D341Med (cell line): ENCODE measurements around the gene RAD51B.

Experiments
- DNase-seq: peaks from one replicate; pipeline ENCODE4 v3.0.0; 2012; ENCODE audit warnings: low spot score

The RAD51B gene

DNA sequence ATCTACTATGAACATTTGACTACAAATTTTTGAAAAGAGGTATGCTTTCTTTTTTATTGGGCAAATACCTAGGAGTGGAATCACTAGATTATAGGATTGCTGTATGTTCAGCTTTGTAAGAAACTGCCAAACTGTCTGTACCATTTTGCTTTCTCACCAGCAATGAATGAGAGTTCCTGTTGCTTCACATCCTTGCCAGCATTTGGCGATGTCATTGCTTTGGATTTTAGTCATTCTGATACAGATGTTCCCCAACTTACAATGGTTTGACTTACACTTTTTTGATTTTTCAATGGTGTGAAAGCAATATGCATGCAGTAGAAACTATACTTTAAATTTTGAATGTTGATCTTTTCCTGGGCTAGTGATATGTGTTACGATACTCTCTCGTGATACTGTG is 328.7 kb downstream of the RAD51B start:
- DNase-seq, result no peak

DNA sequence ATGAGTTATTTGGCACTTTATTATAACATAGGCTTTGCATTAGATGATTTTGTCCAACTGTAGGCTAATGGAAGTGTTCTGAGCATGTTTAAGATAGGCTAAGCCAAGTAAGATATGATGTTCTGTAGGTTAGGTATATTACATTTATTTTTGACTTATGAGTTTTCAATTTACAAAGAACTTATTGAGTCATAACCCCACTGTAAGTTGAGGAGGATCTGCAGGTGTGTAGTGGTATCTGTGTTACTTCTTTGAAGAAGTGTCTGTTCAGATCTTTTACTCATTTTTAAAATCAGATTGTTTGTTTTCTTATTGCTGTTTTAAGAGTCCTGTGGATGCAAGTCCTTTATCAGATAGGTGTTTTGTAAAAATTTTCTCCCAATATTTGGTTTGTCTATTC is 329.2 kb downstream of the RAD51B start:
- no peak for DNase-seq

GRCh38 chr14:68153275-68153674 is 333.7 kb downstream of the RAD51B start:
- no peak for DNase-seq

- DNase-seq, result no peak
Observed at GRCh38 chr14:68154275-68154674, 334.7 kb downstream of the RAD51B start.

DNA sequence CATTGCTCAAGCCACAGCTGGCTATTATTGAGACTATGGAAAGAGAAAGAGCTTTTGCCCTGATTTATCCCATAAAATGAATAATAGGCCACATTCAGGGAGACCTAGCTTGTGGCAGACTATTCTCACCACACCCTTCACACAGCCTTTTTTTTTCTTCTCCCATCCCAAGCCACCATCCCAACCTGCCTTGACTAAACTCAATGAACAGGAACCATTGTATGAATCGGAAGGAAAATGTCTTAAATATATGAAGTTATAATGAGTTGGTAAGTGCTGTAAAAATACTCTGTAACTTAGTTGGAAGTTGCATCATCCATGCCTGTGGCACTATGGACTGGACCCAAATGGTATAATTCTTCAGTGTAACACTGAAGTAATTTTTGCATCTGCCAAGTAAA is 338.4 kb downstream of the RAD51B start:
- DNase-seq, result no peak

- no peak for DNase-seq
Observed at GRCh38 chr14:68158640-68159039, 339.1 kb downstream of the RAD51B start.

DNA sequence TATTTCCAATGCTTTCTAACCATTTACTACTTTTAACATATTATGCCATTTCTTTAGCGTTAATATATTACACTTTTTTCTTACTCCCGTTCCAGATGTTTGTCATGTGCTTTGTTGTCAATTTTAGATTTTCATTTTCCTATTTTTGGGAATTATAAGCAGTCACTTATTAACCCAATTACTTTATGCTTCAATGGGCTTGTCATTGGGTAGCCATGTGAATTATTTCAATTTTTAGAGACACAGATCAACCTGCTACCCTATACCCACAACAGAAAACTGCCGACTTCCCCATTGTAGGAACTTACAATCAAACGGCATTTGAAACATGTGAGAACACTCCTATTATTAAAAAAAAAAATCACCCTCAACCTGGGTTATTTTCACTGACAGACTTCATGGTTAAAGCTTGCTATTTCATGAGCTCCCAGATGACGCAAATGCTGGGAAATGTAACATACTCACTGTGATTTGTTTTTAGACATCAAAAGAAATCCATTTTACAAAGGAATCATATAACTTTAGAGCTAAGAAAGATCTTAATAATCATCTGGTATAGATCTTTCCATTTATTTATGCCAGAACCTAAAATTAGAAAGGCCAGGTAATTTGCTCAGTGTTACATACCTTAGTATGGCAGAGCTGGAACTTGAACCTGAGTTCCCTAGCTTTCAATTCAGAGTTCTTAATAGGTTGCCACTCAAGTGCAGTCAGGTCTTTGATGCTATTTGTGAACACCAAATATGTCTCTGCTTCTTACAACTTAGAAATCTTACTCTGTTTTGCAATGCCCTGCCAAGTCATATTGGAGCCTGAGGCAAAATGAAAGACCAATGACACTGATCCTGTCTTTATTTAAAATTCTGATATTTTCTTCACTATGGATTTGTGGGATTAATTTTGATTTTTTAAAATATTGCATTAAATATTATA is 340.4 kb downstream of the RAD51B start:
- DNase-seq, result no peak

DNA sequence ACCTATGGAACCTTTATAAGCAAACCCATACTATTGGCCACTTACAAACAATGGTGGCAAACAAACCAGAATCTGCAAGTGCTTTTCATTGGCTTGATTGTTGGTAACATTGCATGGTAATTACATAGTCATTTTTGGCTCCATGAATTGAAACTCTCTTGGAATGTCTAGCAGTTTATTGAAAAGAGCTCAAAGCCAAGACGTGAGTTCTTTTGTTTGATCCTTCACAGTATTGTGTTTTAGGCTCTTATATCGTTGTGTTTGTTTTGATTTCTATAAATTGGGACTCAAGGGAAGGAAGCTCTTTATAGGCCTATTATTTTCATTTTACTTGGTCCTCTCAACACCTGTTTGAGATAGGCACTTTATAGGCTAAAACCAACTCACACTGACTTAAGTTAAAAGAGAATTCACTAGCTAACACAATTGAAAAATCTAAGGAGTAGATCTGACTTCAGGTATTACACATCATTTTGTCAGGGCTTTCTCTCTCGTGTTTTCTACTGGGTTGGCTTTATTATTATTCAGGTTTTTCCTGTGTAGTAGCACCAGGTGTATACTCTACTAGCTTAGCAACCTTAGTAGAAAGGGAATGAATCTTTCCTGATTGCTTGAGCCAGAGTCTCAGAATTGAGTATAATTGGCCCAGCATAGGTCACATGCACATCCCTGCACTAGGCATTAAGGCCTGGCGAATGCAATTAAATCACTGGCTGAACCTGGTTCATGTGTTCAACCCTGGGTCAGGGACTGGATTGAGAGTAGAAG is 341.4 kb downstream of the RAD51B start:
- no peak for DNase-seq

DNA sequence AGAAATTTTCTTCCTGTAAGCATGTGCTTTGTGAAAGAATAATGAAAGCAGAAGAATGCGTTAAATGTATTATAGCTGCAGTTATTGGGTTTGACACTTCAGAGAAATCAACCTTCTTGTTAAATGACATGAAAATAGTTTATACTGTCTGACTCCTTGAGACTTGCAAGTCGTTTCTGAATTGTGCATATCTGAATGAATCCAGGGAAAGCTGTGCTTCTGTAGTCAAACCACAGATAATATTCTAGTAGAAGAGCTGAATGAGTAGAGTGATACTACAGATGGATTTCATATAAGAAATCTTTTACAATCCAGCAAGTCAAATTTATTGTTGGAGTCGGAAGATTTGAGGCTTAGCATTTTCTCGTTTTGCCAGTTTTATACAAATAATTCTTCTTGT is 343.3 kb downstream of the RAD51B start:
- DNase-seq, result no peak

- no peak for DNase-seq
Observed at GRCh38 chr14:68164711-68165113, 345.1 kb downstream of the RAD51B start.

DNA sequence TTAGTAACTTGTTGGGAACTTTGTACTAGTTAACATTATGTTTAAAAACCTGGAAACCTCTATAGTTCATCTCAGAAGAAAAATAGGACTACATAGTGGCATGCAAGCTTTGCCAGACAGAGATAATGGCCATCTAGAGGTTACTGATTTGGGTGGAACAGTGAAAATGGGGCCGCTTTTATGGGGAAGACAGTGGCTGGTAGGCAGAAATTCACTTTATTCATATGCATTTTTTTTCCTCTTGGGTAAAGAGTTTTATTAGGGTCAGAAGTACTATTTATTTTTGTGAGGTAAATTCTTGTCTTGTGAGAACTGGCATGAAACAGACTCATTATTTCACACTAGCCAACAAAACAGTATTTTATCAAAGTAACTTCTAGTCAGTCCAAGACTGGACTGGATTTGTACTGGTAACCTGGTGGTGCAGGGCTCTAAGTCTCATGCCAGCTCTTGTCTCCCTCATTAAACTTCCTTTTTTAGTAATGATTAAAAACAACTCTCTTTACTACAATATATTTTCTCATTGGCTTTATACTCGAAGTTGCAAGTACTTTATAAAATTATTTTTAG is 345.8 kb downstream of the RAD51B start:
- no peak for DNase-seq

GRCh38 chr14:68166731-68167382 is 347.3 kb downstream of the RAD51B start:
- DNase-seq, result no peak

GRCh38 chr14:68167383-68168087 is 348.0 kb downstream of the RAD51B start:
- DNase-seq, result no peak

DNA sequence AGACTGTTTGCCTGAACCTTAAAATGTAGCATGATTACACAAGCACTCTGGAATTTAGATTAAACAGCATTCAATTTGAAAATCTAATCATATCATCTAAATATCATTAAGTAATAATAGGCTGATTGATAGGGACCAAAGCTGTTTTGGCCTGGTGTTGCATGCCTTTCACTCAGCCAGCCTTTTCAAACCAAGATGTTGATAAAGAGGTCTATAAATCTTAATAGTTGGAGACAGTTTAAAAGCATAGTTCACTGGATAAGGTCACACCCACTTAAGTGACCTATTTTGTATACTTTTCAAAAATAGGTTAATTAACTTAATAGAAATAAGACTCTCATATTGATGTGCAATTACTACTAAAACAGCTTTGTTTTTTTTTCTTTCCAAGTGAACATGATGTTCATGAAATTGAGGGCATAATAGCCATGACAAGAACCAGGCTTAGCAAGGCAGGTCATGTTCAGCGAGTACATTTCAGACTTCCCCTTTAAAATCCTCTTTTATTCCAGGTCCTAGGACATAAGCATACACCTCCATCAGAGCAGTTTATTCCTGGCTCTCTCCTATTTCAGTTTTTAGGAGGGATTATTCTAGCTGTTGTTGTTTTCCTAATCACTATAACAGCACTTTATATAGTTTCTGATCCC is 349.0 kb downstream of the RAD51B start:
- no peak for DNase-seq

DNA sequence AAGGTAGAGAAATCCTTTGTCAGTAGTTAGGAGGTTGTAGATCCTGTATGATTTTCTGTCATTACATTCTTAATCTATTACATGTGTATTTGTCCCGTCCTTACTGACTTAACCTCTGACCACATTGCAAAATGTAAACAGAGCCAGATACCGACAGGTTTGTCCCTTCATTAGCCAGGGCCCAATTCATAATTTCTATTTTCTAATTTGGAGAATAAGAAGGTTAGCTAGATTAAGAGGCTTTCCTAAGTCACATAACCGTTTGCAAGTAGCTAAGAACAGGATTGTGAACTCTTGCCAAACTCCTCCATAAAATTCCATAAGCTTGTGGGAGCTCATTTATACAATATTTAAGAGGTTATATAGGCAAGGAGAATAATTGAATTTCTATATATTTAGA is 352.6 kb downstream of the RAD51B start:
- no peak for DNase-seq

GRCh38 chr14:68172627-68173026 is 353.0 kb downstream of the RAD51B start:
- no peak for DNase-seq

DNA sequence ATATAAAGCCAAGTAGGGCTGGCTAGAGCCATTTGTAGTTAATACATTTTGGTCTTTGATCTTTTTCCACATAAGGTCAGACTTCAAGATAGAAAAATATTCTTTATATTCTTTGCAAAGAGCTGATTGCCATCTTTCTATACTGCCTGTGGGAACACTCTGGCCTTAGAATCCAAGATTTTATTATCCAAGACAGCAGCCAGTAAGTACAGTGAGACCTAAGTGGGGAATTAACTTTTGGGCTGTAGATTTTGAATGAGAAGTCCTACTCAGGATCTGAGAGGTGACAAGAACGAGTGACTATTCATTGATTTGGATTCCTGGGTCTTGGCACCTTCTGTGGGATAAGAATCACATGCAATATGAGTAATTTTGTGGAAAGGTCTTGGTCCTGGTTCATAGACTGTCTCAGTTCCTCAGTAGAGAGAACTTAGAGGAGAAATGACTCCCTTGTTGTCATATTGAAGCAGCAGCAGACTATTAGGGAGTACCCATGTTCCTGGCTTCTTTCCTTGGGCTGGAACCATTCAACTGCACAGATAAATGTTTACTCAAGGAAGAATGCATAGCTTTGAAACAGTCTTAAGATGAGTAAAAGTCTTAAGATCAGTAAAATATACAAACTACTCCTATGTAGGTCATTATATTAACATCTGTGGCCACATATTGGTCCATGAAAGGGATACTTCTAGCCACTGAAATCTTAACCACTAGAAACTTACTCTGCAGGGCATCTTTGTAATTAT is 353.8 kb downstream of the RAD51B start:
- no peak for DNase-seq

- DNase-seq, result no peak
Observed at GRCh38 chr14:68174446-68174845, 354.9 kb downstream of the RAD51B start.

DNA sequence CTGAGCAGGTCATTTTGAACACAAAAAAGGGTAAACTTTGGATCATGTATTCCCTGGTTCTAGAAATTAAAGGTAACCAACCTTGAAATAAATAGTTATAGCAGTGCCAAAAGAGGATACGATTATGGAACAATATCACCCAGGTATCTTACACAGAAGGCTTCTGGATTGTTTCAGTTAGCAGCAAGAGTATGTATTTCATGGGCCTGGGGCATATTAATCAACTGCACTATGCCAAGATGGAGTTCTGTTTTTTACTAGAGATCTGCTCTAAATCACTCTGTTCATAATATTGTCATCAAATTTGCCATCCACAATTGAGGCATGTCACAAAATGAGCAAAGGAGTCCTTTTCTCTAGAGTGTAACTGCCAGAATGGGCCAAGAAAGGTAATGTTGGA is 357.1 kb downstream of the RAD51B start:
- DNase-seq, result no peak

GRCh38 chr14:68177728-68178127 is 358.1 kb downstream of the RAD51B start:
- no peak for DNase-seq

GRCh38 chr14:68178282-68178681 is 358.7 kb downstream of the RAD51B start:
- DNase-seq, result no peak
